ENCODE results near the gene EPS8L2.
A peak's percentile ranks its signal among the peaks of the same experiment; 100 is the strongest.

The EPS8L2 gene

DNA sequence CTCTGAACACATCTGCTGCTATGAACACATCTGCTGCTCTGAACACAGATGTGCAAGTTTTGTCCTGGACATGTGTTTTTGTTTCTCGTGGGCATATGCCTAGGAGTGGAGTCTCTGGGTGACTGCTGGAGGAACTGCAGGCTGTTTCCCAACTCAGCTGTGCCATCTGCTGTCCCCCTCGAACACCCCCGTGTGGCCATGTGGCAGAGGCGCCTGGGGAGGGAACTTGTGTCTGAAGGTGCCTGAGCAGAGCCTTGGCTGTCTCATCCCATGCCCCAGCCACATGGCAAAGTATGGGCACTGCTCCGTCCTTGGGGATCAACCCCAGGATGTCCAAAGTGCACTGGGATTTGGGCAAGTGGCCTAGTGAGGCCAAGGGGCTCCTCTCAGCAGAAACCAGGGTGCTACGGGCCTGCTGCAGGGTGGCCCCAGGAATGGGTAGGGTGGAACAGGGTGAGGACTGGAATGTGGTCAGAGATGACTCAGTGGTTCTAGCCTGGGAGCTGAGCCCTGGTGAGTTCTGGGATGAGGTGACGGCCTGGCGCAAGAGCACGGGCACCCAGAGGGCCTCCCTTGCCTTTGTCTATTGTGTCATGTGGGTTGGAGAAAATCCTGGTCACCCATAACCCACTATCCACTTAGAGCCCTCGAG is 56.5 kb downstream of the EPS8L2 start:
- DNase-seq (ENCODE audit: low read depth in 3 of 3) = no peak

DNA sequence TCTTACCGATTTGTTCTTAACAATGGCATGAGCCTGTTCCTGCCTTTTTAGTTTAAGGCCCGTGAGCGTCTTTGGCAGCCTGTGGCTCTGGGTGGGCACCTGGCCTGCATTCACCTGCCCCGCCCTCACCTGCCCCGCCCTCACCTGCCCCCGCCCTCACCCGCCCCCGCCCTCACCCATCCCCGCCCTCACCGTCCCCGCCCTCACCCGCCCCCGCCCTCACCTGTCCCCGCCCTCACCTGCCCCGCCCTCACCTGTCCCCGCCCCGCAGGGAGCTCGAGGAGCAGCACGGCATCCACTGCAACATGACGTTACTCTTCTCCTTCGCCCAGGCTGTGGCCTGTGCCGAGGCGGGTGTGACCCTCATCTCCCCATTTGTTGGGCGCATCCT is 57.0 kb downstream of the EPS8L2 start:
- DNase-seq (ENCODE audit: low read depth in 3 of 3) = no peak

DNA sequence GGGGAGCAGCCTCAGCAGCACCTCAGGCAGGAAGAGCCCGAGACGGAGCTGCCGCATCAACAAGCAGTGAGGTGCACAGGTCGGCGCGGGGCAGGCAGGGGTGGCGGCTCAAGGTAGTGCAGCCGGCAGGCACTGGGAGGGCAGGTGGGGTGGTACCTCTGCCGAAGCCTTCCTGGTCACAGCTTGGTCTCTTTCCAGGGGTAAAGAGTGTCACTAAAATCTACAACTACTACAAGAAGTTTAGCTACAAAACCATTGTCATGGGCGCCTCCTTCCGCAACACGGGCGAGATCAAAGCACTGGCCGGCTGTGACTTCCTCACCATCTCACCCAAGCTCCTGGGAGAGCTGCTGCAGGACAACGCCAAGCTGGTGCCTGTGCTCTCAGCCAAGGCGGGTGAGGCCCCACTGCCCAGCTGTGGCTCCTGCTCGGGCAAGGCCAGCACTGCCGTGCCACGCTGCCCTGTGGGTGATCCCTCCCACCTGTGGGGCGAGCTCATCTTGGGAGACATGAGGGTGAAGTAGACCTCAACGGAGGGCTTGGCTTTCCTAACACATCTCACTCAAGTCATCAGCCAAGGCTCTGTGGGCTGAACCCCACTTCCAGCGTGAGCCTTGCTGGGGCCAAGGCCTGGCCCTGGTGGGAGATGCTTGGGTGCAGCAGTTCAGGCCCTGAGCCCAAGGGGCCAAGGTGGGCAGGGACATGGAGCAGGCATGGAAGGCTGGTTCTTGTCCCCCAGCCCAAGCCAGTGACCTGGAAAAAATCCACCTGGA is 57.7 kb downstream of the EPS8L2 start:
- no peak for DNase-seq (ENCODE audit: low read depth in 3 of 3)

DNA sequence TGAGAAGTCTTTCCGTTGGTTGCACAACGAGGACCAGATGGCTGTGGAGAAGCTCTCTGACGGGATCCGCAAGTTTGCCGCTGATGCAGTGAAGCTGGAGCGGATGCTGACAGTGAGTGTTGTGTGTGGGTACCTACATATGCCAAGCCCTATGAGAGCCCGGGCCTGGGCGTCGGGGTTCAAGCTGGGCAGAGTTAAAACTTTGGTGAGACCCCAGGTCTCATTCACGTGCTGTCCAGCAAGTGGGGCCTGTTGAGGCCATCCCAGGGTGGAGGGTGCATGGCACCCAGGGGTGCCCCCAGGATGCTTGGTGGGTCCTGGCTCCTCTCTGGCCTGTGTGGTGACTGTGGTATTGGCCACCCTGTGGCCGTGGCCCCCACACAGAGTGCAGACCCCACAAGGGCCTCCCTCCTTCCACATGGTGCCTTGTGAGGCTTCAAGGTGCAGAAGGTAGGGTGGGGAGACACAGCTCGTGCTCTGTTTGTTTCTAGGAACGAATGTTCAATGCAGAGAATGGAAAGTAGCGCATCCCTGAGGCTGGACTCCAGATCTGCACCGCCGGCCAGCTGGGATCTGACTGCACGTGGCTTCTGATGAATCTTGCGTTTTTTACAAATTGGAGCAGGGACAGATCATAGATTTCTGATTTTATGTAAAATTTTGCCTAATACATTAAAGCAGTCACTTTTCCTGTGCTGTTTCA is 58.4 kb downstream of the EPS8L2 start:
- no peak for DNase-seq (ENCODE audit: low read depth in 3 of 3)

DNA sequence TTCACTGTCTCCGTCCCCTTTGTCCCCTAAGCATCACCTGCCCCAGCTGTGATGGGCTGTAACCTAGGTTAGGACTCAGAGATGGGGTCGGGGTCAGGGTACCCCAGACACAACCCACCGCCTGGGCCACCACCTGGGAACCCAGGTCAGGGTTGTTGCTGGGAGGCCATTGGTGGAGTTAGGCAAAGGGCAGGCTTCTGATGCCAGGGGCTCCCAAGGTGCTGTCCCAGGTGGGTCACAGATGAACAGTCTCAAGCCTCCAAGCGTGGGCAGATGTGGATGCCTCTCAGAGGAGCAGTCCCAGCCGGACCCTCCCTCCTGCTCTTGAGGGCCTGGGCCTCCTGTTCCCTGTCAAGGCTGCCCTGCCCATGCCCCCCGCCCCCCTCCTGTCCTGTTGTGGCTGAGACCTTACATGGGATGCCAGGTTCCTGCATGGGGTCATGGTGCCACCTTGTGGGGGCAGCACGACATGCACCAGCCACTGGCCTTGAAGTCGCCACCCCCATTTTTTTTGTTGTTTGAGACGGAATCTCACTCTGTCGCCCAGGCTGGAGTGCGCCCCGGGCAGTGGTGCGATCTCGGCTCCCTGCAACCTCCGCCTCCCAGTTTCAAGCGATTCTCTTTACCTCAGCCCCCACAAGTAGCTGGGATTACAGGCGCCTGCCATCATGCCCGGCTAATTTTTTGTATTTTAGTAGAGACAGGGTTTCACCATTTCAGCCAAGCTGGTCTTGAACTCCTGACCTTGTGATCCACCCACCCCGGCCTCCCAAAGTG is 59.2 kb downstream of the EPS8L2 start:
- peak in 1 of 3 donors; percentile 47 for DNase-seq (ENCODE audit: low read depth in 3 of 3)

DNA sequence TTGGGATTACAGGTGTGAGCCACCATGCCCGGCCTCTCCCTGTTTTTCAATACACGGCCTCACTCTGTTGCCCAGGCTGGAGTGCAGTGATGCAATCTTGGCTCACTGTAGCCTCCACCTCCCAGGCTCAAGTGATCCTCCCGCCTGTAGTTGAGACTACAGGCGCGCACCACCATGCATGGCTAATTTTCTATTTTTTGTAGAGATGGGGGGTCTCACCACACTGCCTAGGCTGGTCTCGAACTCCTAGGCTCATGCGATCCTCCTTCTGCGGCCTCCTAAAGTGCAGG is 59.7 kb downstream of the EPS8L2 start:
- no peak for DNase-seq (ENCODE audit: low read depth in 3 of 3)

DNA sequence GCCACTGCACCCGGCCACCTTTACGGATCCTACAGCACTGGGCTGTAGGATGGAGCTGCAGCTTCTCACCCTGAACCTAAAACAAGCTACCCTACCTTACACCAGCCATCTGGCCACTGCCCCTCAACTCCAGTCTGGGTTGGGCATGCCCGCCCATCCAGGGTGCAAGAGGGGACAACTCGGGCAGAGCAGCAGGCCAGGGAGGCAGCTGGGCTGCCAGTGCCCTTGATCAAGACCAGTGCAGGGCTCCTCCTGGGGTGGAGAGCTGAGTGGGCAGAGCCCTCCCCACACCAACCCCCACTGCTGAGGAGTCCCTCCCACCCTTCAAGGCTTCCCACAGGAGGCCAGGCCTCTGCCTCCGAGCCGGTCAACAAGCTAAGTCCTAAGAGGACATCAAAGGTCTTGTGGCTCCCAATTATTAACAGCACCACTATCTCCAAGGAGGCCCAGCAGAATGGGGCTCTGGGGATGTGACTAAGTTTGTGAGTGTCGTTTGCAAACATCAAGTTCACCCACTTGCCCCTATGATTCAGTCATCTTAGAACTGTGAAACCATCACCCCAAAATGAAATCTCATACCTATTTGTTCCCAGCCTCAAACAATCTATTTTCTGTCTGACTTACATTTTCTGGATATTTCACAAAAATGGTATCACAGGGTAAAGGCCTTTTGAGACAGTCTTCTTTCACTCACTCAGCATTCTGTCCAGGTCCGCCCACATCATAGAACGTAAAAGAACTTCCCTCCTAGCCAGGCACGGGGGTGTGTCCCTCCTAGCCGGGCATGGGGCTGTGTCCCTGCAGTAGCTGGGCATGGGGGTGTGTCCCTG is 60.3 kb downstream of the EPS8L2 start:
- no peak for DNase-seq (ENCODE audit: low read depth in 3 of 3)

DNA sequence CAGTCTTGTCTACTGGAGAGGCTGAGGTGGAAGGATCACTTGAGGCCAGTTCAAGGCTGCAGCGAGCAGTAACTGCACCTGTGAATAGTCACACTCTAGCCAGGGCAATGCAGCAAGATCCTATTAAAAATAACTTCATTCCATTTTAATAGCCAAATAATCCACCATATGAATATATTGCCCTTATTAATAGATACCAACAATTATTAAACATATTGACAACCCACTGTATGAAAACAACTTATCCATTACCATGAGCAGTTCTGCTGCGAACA is 60.8 kb downstream of the EPS8L2 start:
- DNase-seq (ENCODE audit: low read depth in 3 of 3) = no peak

DNA sequence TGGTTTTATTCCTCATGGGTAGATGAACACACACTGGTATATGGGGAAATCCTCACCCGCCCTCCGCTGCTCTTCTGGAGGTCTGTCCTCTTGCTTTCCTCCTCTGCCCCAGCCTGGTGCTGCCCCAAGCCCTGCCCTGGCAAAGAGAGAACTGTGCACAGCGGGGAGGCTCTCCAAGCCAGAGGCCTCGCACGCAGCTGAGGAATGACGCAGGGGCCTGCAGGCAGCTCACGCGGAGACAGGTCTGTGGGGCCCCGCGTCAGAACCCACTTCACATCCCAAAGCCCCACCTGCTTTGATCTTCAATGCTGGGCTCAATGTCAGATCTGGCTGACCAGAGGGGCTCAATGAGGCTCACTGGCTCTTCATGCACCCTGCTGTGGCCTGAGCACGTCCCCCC is 61.2 kb downstream of the EPS8L2 start:
- no peak for DNase-seq (ENCODE audit: low read depth in 3 of 3)

DNA sequence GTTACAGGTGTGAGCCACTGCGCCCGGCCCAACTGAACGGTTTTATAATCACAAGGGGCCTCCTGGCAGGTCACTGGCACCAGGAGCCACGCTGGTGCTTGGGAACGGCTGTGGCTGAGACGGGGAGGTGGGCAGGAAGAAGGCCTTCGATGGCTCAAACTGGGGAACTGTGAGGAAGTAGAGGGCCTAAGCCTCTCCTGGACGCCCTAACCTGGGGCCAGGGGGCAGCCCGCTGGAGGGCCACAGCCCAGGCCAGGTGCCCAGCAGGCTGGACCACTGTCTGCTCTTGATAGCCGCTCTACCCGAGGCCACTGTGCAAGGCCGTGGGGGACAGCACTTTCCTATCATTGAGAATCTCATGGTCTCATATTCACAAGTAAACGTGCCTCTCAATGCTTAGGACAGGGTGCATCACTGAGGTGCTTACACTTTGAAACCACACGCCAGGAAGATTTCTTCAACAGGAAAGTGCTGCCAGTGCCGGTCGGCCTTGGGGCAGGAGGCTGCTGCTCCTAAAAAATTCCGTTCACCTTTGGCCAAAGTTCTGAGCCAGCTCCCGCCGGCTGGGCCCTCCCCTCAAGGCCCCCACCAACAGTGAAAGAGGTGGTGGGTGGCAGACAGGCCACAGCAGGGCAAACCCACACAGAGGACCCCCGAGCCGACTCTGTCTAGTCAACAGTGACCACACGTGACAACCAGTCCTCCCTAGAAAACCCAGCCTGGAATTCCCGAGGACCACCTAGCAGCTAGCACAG is 64.0 kb downstream of the EPS8L2 start:
- DNase-seq (ENCODE audit: low read depth in 3 of 3) = no peak

DNA sequence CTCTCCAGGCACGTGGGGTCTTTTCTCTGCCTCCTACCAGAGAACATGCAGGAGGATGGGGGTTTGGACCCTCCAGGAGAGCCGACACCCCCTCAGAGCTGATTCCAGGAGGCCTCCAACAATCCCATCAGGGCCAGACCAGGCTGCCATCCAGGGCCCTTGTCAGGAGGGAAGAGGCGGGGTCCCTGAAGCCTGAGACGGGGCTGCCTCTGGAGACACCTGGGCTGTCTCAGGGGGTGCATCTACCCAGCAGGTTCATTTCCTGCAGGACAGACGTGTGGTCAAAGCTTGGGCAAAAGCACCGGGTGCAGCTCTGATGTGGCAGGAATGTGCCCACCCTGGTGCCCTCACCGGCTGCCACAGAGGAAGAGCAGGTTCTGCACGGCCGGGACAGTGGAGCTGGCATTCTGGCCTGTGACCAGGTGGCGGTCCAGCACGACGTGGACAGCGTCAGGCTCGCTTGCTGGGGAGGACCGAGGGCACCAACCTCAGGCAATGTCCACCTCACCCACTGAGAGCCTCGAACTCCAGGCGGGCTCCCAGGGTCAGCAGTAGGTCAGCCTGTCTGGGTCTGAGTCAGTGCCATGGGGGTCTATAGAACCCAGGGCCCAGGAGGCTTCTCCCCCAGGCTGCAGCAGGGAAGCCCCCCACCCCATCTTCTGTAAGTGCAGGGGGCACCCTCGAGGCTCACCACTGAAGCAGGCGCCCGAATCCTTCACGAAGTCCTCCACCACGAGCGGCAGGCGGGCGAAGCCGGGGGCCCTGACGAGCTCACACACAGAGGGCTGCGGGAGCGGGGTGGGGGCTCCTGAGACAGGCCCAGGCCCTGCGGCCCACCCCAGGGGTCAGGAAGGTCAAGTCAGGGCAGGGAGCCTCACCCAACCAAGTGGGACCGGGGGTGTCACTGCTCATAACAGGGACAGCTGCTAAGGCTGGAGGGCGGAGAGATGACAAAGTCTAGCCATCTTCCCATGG is 64.9 kb downstream of the EPS8L2 start:
- DNase-seq (ENCODE audit: low read depth in 3 of 3) = no peak

DNA sequence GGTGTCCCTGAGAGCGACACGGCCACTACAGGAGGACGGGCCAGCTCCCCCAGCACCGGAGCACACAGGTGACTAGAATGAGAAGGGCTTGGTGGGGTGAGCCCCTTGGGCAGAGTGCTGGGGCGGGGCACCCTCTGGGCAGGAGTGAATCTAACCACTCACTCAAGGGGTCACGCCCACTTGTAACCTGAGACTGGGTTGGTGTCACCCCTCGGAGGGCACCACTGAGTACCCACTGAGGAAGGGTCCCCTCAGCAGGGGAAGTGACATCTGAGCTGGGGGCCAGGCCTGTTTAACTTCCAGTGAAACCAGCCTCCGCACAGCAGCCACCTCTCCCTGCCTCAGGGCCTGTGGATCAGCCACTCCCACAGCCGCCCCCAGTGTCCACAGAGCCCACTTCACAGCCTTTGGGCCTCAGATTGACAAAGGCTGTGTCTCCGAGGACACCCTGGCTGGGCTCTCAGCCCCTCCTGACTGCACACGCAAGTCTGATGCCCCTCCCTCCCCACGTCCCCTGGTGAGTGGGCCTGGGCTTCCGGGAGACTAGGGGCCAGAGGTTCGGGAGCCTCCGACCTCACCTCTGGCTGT is 65.7 kb downstream of the EPS8L2 start:
- DNase-seq (ENCODE audit: low read depth in 3 of 3) = no peak

DNA sequence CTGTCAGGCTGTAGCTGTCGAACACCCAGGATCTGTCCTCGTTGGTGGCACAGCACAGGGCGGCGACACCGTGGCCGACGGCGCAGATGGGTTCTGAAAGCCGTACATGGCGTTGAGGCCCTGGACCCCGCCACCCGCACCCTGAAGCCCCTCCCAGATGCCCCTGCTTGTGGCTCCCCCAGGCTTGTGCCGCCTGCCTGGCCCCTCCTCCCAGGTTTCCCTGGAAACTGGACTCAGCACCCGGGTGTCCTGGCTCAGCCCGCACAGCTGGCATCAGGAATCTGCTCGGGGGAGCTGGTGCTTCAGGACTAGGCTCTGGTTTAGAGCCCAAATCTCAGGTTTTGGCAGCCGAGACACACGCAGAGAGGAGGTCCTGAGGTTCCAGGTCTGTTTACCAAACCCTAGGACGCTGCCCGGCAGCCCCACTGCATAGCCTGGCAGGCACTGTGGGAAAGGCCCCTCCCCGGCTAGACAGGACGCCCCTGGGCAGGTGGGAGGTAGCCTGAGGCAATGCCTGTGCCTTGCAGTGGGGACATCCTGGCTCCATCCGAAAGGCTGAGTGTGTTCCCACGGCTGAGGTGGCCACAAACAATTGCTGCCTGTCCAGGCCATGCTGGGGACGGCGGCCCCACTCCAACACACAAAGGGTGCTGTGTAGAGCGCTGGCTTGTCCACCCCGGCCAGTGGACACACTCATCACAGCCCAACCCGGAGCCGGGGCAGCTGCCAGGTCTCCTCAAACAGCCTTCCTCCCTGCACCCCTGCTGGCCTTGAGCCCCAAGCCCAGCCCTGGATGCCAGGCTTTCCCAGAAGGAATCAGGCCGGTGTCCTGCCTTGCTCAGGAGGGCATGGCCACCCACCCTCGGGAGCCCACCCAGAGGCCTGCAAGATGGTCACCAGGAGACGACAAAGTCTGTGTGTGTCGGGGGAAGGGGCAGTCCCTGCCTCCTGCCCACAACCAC is 66.7 kb downstream of the EPS8L2 start:
- no peak for DNase-seq (ENCODE audit: low read depth in 3 of 3)

DNA sequence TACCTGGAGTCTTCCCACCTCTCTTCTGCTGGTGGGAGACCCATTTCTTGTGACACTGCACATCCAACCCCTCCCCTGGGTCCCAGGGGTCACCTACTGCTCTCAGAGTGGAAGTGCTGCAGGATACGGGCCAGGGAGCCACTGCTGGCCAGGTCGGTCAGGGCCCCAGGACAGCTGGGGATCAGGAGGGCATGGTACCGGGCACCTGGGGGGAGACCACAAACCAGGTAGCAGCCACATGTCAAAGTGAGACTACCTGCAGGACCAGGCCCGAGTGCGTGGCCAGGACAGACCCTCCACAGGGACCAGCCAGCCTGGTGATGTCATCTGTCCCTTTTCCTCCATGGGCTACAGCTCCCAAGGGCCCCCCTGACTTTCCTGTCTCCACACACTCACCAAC is 67.4 kb downstream of the EPS8L2 start:
- DNase-seq (ENCODE audit: low read depth in 3 of 3) = no peak

DNA sequence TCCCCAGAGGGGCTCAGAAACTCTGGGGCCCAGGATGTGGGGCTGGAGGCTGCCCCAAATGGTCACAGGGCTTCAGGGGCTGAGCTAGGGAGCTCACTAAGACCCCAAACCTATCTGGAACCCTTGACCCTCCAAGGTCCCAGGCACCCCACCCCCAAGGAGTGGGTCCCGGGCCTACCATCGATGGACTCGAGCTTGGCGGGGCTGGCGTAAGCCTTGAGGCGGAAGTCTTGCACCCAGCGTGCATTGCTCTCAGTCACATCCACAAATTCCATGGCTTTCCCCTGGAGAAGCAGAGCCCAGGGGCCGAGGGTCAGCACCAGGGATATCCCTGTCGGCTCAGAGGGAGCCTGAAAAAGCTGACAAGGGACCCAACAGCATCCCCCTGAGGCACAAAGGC is 67.8 kb downstream of the EPS8L2 start:
- DNase-seq (ENCODE audit: low read depth in 3 of 3) = no peak

DNA sequence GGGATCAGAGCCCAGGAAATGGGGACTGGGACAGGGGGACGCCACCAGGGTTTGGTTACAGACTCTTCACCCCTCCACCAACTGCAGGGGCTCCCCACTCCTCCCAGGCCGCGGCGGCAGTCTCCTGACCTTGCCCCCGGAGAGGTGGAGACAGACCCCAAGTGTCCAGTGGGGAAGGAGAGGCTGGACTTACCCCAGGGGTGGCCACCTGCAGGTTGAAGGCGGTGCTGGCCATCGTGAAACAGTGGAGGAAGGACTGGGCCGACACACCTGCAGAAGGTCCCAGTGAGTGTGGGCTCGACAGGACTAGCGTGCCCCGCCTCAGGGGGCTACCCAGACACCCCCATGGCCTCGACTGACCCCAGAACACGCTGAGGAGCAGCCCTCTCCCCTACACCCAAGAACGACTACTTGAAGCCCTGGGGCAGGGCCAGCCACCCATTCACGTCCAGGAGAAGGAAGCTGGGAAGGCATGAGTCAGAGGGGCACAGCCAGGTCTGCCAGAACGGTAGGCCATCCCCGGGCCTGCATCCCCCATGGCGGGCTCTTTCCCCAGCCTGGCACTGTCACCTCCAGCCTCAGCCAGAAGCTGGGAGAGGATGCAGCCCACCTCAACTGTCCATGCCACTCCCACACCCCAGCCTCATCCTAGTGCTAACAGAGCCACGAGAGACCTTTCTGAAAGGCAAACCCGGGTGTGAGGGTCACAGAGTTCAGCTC is 69.0 kb downstream of the EPS8L2 start:
- DNase-seq (ENCODE audit: low read depth in 3 of 3) = no peak

DNA sequence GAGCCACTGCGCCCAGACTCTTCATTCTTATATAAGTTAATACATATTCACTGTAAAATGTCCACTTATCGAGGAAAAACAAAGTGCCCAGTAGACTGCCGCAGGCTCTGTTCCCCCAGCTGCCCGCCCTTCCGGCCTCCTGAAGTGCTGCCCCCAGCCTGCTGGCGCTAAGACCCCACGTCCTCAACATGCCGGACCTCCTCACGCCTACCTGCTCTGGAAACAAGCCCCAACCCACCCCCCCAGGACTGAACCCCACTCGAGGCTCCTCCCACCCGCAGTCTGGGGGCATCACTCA is 70.2 kb downstream of the EPS8L2 start:
- DNase-seq (ENCODE audit: low read depth in 3 of 3) = no peak

All from stimulated activated CD4-positive, alpha-beta T cell treated with anti-CD3 and anti-CD28 coated beads, TNF-alpha, amount 100 ng/mL, for 48 hours (primary cell).